Activated B cell treated with CpG ODN at 0.5 μM for 24 hours (primary cell): ENCODE measurements around the gene PAMR1. TPM values are rescaled to one million over a fixed set of nuclear protein-coding genes. Genes with fewer than 3 reads are reported as not detected.
A peak's percentile ranks its signal among the peaks of the same experiment; 100 is the strongest.

ENCODE experiments used
- ATAC-seq: fragments of 200-7000 bp; cut with Tn5 transposase; one replicate; pipeline ENCODE4 v1.10.0; 2021; ENCODE audit warnings: low read depth, mild to moderate bottlenecking, moderate library complexity
- CTCF ChIA-PET: fragments of 350-600 bp; sonication (Branson Sonifier 250); formaldehyde crosslinking; loops from one replicate; lab custom pipeline; 2021; ENCODE audit warnings: antibody characterized with exemption; lab: Charles Lee
- POLR2A ChIA-PET: fragments of 350-600 bp; sonication (Branson Sonifier 250); formaldehyde crosslinking; loops from one replicate; lab custom pipeline; 2021; ENCODE audit warnings: antibody characterized with exemption; lab: Charles Lee
- DNase-seq: peaks from one replicate; pipeline ENCODE4 v3.0.0; 2022
- H3K27ac Mint-ChIP-seq: one replicate; pipeline ENCODE4 v1.8.0; 2020; ENCODE audit warnings: mixed read lengths
- H3K27me3 Mint-ChIP-seq: one replicate; pipeline ENCODE4 v1.8.0; 2021; ENCODE audit warnings: mixed read lengths
- H3K36me3 Mint-ChIP-seq: one replicate; pipeline ENCODE4 v1.8.0; 2021; ENCODE audit warnings: low read depth, mixed read lengths
- H3K4me1 Mint-ChIP-seq: one replicate; pipeline ENCODE4 v1.8.0; 2021; ENCODE audit warnings: mixed read lengths
- H3K4me3 Mint-ChIP-seq: one replicate; pipeline ENCODE4 v1.8.0; 2020; ENCODE audit warnings: mild to moderate bottlenecking, mixed read lengths
- H3K9me3 Mint-ChIP-seq: one replicate; pipeline ENCODE4 v1.8.0; 2020; ENCODE audit warnings: mixed read lengths
- intact Hi-C: fragments of 100-400 bp; cut with micrococcal nuclease; formaldehyde crosslinking; loops from one replicate; pipeline ENCODE4 v1.15.1; 2024
- total RNA-seq: library from RNA; stranded (reverse); gene quantifications from 2 replicates; pipeline ENCODE4 v1.2.3, GENCODE V29; 2022
- TF ChIP-seq, protein P1 (sequence below): fragments of 200-600 bp; IDR thresholded peaks from one replicate; pipeline ENCODE4 v1.8.0; 2022; ENCODE audit warnings: antibody characterized with exemption, mild to moderate bottlenecking

Gene PAMR1
- total RNA-seq, 1 donor from 2014 or later, result not detected

DNA sequence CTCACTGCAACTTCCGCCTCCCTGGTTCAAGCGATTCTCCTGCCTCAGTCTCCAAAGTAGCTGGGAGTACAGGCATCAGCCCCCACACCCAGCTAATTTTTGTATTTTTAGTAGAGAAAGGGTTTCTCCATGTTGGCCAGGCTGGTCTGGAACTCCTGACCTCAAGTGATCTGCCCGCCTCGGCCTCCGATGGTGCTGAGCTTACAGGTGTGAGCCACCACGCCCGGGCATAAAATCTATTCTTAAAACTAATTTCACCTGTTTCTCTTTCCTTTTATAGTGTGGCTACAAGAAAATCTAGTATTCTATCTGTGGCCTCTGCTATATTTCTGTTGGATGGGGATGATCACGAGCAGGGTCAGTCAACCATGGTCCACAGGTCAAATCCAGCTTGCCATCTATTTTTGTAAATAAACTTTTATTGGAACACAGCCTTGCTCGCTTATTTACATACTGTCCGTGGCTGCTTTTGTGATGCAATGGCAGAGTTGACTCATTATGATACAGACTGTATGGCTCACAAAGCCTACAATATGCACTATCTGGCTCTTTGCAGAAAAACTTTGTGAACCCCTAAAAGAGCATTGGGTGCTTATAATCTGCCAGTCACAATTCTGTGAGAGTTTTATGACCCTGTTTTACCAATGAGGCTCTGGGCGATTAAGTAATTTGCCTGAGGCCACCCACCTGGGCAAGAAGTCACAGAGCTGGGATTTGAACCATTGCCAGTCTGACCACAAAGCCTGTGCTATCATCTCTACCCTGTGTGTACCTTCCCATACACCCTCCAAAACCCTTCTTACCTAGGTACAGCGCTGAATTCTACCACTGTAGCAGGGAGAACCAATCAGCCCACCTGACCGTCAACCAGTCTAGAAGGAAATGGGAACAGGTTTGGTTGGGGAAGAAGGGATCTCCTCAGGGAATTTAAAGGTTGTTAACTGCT lies 134.4 kb downstream of the PAMR1 start:
- ChIA-PET POLR2A (interaction anchor here (0.8 to 1.5 kb wide), 5 partner anchors 209 to 464 kb away, joined by 3 to 4 read pairs (median 3); no protein-coding TSS in a partner anchor), CTCF (interaction anchor here (0.7 to 7.0 kb wide), 21 partner anchors 13 to 878 kb away, joined by 3 to 105 read pairs (median 4); partner anchors contain the start of genes APIP, ELF5 and PDHX)
- H3K27me3 Mint-ChIP-seq, result peaks cover 5% of the 10 kb centered on the region
- no peak for DNase-seq
- H3K9me3 Mint-ChIP-seq, result no peaks in the 10 kb centered on the region
- H3K27ac Mint-ChIP-seq, result no peak overlapping the region
- peak; percentile 68 for ATAC-seq
- intact Hi-C loops, result loop anchor here (5.0 kb wide), 5 partner anchors 209 to 1034 kb away; partner anchors contain the start of gene ABTB2
- no peaks in the 10 kb centered on the region for H3K36me3 Mint-ChIP-seq
- TF ChIP-seq, protein P1, sequence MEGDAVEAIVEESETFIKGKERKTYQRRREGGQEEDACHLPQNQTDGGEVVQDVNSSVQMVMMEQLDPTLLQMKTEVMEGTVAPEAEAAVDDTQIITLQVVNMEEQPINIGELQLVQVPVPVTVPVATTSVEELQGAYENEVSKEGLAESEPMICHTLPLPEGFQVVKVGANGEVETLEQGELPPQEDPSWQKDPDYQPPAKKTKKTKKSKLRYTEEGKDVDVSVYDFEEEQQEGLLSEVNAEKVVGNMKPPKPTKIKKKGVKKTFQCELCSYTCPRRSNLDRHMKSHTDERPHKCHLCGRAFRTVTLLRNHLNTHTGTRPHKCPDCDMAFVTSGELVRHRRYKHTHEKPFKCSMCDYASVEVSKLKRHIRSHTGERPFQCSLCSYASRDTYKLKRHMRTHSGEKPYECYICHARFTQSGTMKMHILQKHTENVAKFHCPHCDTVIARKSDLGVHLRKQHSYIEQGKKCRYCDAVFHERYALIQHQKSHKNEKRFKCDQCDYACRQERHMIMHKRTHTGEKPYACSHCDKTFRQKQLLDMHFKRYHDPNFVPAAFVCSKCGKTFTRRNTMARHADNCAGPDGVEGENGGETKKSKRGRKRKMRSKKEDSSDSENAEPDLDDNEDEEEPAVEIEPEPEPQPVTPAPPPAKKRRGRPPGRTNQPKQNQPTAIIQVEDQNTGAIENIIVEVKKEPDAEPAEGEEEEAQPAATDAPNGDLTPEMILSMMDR, result no peak
- peak overlapping the region; percentile 5 for H3K4me3 Mint-ChIP-seq
- H3K4me1 Mint-ChIP-seq, result peaks cover 25% of the 10 kb centered on the region

DNA sequence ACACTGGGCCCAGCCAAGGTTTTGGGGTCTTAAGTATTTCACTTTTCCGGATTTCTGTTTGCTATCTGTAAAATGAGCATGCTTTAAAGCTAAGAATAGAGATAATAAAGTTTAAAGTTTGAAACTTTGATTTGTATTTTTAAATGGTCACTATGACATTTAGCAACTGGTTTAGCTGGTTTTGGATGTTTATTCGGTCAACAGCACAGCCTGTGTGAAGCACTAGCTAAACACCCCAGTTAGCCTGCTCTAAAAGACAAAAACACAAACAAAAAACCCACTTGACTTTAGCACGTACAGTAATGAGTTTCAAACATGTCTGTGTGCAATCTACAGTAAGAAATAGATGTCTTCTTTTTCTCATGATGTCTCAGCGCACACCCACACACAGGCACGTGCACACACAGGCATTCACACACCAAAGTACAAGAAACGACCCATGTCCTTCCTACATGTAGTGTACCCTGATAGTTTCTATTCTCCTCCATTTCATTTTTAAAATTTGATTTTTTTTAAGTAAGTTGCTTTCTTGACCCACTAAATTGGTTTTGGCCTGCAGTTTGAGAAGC lies 135.4 kb downstream of the PAMR1 start:
- TF ChIP-seq, protein P1, result no peak
- Mint-ChIP-seq H3K27ac (no peak overlapping the region), H3K27me3 (peaks cover 3% of the 10 kb centered on the region), H3K4me1 (peaks cover 25% of the 10 kb centered on the region), H3K36me3 (no peaks in the 10 kb centered on the region), H3K4me3 (no peak overlapping the region), H3K9me3 (peaks cover 2% of the 10 kb centered on the region)
- CTCF ChIA-PET, result interaction anchor here (0.9 to 7.0 kb wide), 4 partner anchors 462 to 877 kb away, joined by 4 to 105 read pairs (median 24); partner anchors contain the start of gene ELF5
- POLR2A ChIA-PET, result interaction anchor here (1.1 kb wide), 1 partner anchor 312 kb away, joined by 3 read pairs; no protein-coding TSS in a partner anchor
- ATAC-seq, result no peak
- no peak for DNase-seq
- intact Hi-C loops, result loop anchor here (5.0 kb wide), 5 partner anchors 208 to 1033 kb away; partner anchors contain the start of gene ABTB2

DNA sequence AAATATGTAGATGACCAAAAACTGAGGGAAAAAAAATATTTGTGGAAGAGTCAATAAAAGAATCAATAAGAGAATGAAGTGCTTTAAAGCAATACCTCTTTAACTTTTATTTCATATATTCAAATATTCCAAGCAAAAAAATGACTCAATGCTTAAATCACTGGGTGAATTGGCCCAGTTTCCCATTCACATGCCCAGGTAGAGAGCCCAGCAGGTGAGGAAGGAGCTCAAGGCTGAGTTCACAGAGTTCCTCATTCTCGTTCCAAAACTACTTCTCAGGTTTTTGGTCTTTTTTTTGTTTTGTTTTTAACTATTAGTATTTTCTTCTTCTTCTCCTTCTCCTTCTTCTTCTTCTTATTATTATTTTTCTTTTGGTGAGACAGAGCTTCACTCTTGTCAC lies 136.3 kb downstream of the PAMR1 start:
- Mint-ChIP-seq H3K4me1 (peaks cover 25% of the 10 kb centered on the region), H3K4me3 (no peak overlapping the region), H3K36me3 (no peaks in the 10 kb centered on the region), H3K27ac (no peak overlapping the region), H3K9me3 (peaks cover 4% of the 10 kb centered on the region), H3K27me3 (peaks cover 2% of the 10 kb centered on the region)
- POLR2A ChIA-PET, result interaction anchor here (1.1 kb wide), 1 partner anchor 41 kb away, joined by 3 read pairs; no protein-coding TSS in a partner anchor
- TF ChIP-seq, protein P1, result no peak
- intact Hi-C loops, result no loop called here
- CTCF ChIA-PET, result interaction anchor here (0.9 to 7.0 kb wide), 3 partner anchors 462 to 803 kb away, joined by 4 to 105 read pairs (median 8); no protein-coding TSS in a partner anchor
- ATAC-seq (no peak), DNase-seq (no peak)

DNA sequence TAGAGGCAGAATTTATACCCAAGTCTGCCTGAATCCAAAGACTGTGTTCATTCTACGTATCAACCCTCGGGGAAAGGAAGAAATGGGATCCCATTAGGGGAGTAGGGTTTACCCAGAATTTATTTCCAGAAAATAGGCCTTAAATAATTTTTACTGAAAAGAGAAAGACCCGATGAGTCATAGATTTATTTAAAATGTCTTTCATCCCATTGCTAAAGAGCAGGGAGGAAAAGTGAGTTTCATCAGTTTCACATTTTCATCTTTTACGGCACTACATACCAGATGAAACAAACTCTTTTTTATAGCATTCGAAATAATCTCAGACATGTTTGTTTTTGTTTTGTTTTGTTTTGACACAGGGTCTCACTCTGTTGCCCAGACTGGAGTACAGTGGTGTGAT lies 137.4 kb downstream of the PAMR1 start:
- H3K9me3 Mint-ChIP-seq, result peaks cover 4% of the 10 kb centered on the region

More for the DNA sequence above, 137.4 kb downstream of the PAMR1 start:
- POLR2A ChIA-PET, result no interaction called here
- no peak for DNase-seq
- TF ChIP-seq, protein P1, result no peak
- H3K4me3 Mint-ChIP-seq, result no peak overlapping the region
- H3K36me3 Mint-ChIP-seq, result no peaks in the 10 kb centered on the region
- intact Hi-C loops, result no loop called here
- CTCF ChIA-PET, result interaction anchor here (0.9 to 1.7 kb wide), 11 partner anchors 97 to 875 kb away, joined by 3 to 8 read pairs (median 3); no protein-coding TSS in a partner anchor
- no peaks in the 10 kb centered on the region for H3K27me3 Mint-ChIP-seq
- no peak for ATAC-seq
- H3K27ac Mint-ChIP-seq, result no peak overlapping the region
- H3K4me1 Mint-ChIP-seq, result peaks cover 25% of the 10 kb centered on the region
